Fibroblast of lung (primary cell): ENCODE results near the gene LGALS3. TPM values are rescaled to one million over a fixed set of nuclear protein-coding genes. Genes with fewer than 3 reads are reported as not detected.

Experiments
- DNase-seq, 2 donors: peaks; one replicate each; pipeline versions ENCODE4 v3.0.0 to v3.0.0-alpha.2; 2010; ENCODE audit warnings: low read depth in 2 of 2
- H2AFZ ChIP-seq: 2 replicates; pipeline ENCODE4 v1.5.1; 2012; ENCODE audit warnings: low read length, control low read depth, inconsistent platforms
- H3K27ac ChIP-seq: 2 replicates; pipeline ENCODE4 v1.5.1; 2011; ENCODE audit warnings: low read length, control low read depth; ENCODE audit not compliant: insufficient read depth
- H3K27me3 ChIP-seq: 2 replicates; pipeline ENCODE4 v1.5.1; 2011; ENCODE audit warnings: mild to moderate bottlenecking, low read length; ENCODE audit not compliant: control insufficient read depth, insufficient read depth
- H3K36me3 ChIP-seq: 2 replicates; pipeline ENCODE4 v1.5.1; 2011; ENCODE audit warnings: low read length; ENCODE audit not compliant: control insufficient read depth, insufficient read depth
- H3K4me1 ChIP-seq: 2 replicates; pipeline ENCODE4 v1.5.1; 2011; ENCODE audit warnings: low read length; ENCODE audit not compliant: control insufficient read depth, insufficient read depth; ENCODE audit errors: extremely low read depth
- H3K4me2 ChIP-seq: 2 replicates; pipeline ENCODE4 v1.5.1; 2011; ENCODE audit warnings: low read length, control low read depth; ENCODE audit not compliant: insufficient read depth; ENCODE audit errors: extremely low read depth
- H3K4me3 ChIP-seq, 4 experiments: fragments of 200-600 bp in 1 of 4; sonication (generic) in 1 of 4; replicated peaks in 1 of 4; 2 replicates each; pipeline ENCODE4 v1.5.1; 2011 to 2016; ENCODE audit warnings: low read length in 4 of 4, low read depth in 3 of 4, mild to moderate bottlenecking in 3 of 4, control low read depth in 2 of 4, inconsistent platforms in 1 of 4, mixed read lengths in 1 of 4; ENCODE audit not compliant: insufficient read depth in 1 of 4; ENCODE audit errors: control extremely low read depth in 1 of 4
- H3K79me2 ChIP-seq: 2 replicates; pipeline ENCODE4 v1.5.1; 2012; ENCODE audit warnings: mild to moderate bottlenecking, low read length, inconsistent platforms; ENCODE audit not compliant: control insufficient read depth, insufficient read depth
- H3K9ac ChIP-seq: 2 replicates; pipeline ENCODE4 v1.5.1; 2011; ENCODE audit warnings: mild to moderate bottlenecking, low read length, control low read depth; ENCODE audit not compliant: insufficient read depth
- H3K9me3 ChIP-seq: 2 replicates; pipeline ENCODE4 v1.5.1; 2012; ENCODE audit warnings: low read depth, low read length; ENCODE audit not compliant: control insufficient read depth, insufficient read depth
- H4K20me1 ChIP-seq: 2 replicates; pipeline ENCODE4 v1.5.1; 2011; ENCODE audit warnings: low read length; ENCODE audit not compliant: control insufficient read depth, insufficient read depth; ENCODE audit errors: extremely low read depth
- EZH2 ChIP-seq: IDR thresholded peaks from 2 replicates; pipeline ENCODE4 v1.5.1; 2012; ENCODE audit warnings: low read length, control low read depth, mild to moderate bottlenecking; ENCODE audit errors: missing control alignments
- polyA plus RNA-seq, 2 donors: library from polyadenylated mRNA; depleted of rRNA in 1 of 2; stranded (reverse) in 1 of 2; unstranded in 1 of 2; fragments of >200 nt; gene quantifications; 2 replicates each; pipeline ENCODE4 v1.2.1, GENCODE V29; 2011 to 2012; ENCODE audit warnings: missing spikeins in 1 of 2
- total RNA-seq: library from RNA; depleted of rRNA; stranded (reverse); fragments of >200 nt; gene quantifications from 2 replicates; pipeline ENCODE4 v1.2.1, GENCODE V29; 2014
- TF ChIP-seq, protein P1 (sequence below), 2 donors: IDR thresholded peaks in 1 of 2; conservative IDR thresholded peaks in 1 of 2; 1 replicate in 1 of 2; 2 replicates in 1 of 2; pipeline ENCODE4 v1.5.1; 2011 to 2012; ENCODE audit warnings: low read length in 2 of 2, control low read depth in 1 of 2, inconsistent platforms in 1 of 2, low read depth in 1 of 2, mild to moderate bottlenecking in 1 of 2

Gene LGALS3
- total and polyA plus RNA-seq, 2 donors (not counting 1 experiment from before 2014, with no cell fraction given) = 333 to 434 TPM

DNA sequence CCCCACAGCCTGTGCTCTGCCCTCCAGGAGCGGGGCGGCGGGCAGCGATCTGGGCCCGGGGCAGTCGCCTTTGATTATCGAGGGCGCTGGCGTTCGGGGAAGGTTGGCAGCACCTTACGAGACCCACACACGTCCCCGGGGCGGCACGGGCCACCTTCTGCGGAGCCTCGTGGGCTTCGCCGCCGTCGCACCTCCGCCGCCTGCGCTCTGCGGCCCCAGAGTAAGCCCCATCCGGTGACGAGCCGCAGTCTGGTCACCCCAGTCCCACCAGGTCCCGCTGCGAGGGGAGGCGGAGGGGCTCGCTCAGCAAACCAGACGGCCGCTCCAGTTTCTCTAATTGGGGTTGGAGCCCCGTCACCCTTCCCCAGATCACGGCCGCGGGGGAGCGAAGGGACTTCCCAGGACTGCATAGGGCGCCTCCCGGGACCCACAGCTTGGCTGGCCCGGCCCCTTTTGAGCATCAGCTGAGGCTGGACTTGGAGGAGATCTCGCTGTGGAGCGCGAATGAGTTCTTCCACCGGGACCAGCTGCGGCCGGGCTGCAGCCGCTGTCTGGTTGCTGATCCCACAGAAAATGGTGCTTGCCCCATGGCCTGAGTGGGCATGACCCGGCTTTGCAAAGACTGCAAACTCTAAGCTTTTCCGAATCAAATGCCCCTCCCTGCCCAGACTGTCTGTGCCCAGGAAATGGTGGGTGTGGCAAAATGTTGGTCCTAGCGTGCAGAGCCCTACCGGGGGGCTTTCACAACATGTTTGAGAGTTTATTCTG is 560 bp downstream of the LGALS3 start:
- DNase-seq = peak; percentile 59 to 71
- Histone ChIP-seq H3K27me3 (no peaks in the 10 kb centered on the region), H3K4me3 (peak overlapping the region; percentile 92 to 99 (median 96)), H2AFZ (no peak overlapping the region), H3K79me2 (peaks cover 54% of the 10 kb centered on the region), H3K27ac (peak overlapping the region; percentile 96), H3K4me1 (peaks cover 17% of the 10 kb centered on the region), H4K20me1 (peaks cover 2% of the 10 kb centered on the region), H3K9me3 (no peaks in the 10 kb centered on the region), H3K9ac (peak overlapping the region; percentile 96), H3K36me3 (no peaks in the 10 kb centered on the region), H3K4me2 (peak overlapping the region; percentile 89)
- TF ChIP-seq, protein P1, sequence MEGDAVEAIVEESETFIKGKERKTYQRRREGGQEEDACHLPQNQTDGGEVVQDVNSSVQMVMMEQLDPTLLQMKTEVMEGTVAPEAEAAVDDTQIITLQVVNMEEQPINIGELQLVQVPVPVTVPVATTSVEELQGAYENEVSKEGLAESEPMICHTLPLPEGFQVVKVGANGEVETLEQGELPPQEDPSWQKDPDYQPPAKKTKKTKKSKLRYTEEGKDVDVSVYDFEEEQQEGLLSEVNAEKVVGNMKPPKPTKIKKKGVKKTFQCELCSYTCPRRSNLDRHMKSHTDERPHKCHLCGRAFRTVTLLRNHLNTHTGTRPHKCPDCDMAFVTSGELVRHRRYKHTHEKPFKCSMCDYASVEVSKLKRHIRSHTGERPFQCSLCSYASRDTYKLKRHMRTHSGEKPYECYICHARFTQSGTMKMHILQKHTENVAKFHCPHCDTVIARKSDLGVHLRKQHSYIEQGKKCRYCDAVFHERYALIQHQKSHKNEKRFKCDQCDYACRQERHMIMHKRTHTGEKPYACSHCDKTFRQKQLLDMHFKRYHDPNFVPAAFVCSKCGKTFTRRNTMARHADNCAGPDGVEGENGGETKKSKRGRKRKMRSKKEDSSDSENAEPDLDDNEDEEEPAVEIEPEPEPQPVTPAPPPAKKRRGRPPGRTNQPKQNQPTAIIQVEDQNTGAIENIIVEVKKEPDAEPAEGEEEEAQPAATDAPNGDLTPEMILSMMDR (conservative IDR thresholded peaks at IDR 0.05 in 1 of 2, IDR thresholded peaks at IDR 0.05 in 1 of 2; ENCODE audit: low read depth in 1 of 2, low read length in 2 of 2) = no peak
- no peak for TF ChIP-seq EZH2

GRCh38 chr14:55130196-55130550 is 1.1 kb downstream of the LGALS3 start:
- TF ChIP-seq EZH2 = no peak
- H3K4me3 ChIP-seq = peak overlapping the region; percentile 92 to 99 (median 96)
- H3K27ac ChIP-seq = peak overlapping the region; percentile 96
- no peaks in the 10 kb centered on the region for H3K27me3 ChIP-seq
- H3K4me1 ChIP-seq = peaks cover 17% of the 10 kb centered on the region
- peak overlapping the region; percentile 96 for H3K9ac ChIP-seq
- no peaks in the 10 kb centered on the region for H3K9me3 ChIP-seq
- H3K79me2 ChIP-seq = peaks cover 60% of the 10 kb centered on the region
- H4K20me1 ChIP-seq = peaks cover 2% of the 10 kb centered on the region
- H2AFZ ChIP-seq = no peak overlapping the region
- H3K36me3 ChIP-seq = no peaks in the 10 kb centered on the region
- H3K4me2 ChIP-seq = peak overlapping the region; percentile 89
- DNase-seq = peak; percentile 38 to 45

GRCh38 chr14:55131370-55132137 is 2.5 kb downstream of the LGALS3 start:
- Histone ChIP-seq H4K20me1 (peaks cover 2% of the 10 kb centered on the region), H3K27ac (peak overlapping the region; percentile 35), H3K4me2 (peak overlapping the region; percentile 88), H3K79me2 (peaks cover 71% of the 10 kb centered on the region), H2AFZ (no peak overlapping the region), H3K36me3 (no peaks in the 10 kb centered on the region), H3K9me3 (no peaks in the 10 kb centered on the region), H3K9ac (no peak overlapping the region), H3K4me3 (peak overlapping the region; percentile 92 to 99 (median 96)), H3K27me3 (no peaks in the 10 kb centered on the region), H3K4me1 (peaks cover 21% of the 10 kb centered on the region)
- TF ChIP-seq, protein P1 (conservative IDR thresholded peaks at IDR 0.05 in 1 of 2, IDR thresholded peaks at IDR 0.05 in 1 of 2; ENCODE audit: low read depth in 1 of 2, low read length in 2 of 2) = peak in 1 of 2 donors; percentile 21
- TF ChIP-seq EZH2 = no peak
- DNase-seq = no peak
